Transverse colon (tissue), 3 donors: ENCODE measurements around the gene RABGAP1.

Experiments
- CTCF ChIP-seq, 5 experiments: fragments of 200-600 bp in 3 of 5; fragments of 450-650 bp in 2 of 5; sonication (generic) in 3 of 5; IDR thresholded peaks; 1 replicate in 2 of 5; 2 replicates in 3 of 5; pipeline ENCODE4 v1.5.1; 2016 to 2017; ENCODE audit warnings: antibody characterized with exemption in 5 of 5, inconsistent platforms in 3 of 5, mild to moderate bottlenecking in 2 of 5, moderate library complexity in 1 of 5
- POLR2A ChIP-seq: fragments of 450-650 bp; IDR thresholded peaks from one replicate; pipeline ENCODE4 v1.6.1; 2016; ENCODE audit warnings: antibody characterized with exemption, mild to moderate bottlenecking, moderate library complexity

- TF ChIP-seq CTCF (IDR thresholded peaks at IDR 0.05) (no peak), POLR2A (no peak)
These were observed 143.4 kb downstream of the RABGAP1 start for GRCh38 chr9:123084256-123084655.
